ENCODE measurements around the gene FKBP3. TPM values are rescaled to one million over a fixed set of nuclear protein-coding genes. Genes with fewer than 3 reads are reported as not detected.

FKBP3 gene
- polyA plus RNA-seq, 1 of the 3 experiments (the other 2 are of a cell fraction): 21.8 TPM

DNA sequence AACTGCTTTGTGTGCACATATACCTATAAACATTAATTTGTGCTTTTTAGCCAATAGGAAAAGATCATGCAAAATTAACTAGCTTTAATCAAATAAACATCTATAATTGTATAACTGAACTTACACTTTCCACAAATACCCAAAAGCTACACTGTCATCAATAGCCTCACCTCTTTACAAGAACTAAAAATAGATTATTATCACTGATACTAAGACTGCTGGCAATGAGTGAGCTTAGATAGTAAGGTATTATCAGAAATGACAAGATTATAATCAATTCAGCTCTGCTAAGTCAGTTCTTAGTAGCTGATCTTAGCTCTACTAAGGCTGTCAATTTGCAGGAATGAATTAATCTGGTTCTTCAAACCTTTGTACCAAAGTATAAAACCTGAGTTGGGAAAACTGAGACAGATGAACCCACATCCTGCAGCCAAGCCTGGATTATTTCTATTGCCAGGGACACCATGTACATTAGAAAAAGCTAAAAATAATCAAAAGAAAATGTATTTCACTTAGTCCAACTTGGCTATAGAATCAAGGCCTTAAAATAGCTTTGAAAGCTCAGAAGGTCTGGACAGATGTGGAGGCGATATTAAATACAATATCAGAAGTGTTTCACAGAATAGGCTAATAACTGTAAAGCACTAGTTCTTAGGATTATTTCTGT, 5.2 kb downstream of the FKBP3 start:
- Histone ChIP-seq H3K9me3 (no peaks in the 10 kb centered on the region), H3K9ac (no peak overlapping the region), H4K20me1 (ENCODE audit: insufficient read depth) (no peaks in the 10 kb centered on the region), H3K79me2 (ENCODE audit: insufficient read depth) (peaks cover 42% of the 10 kb centered on the region), H2AFZ (ENCODE audit: low read depth) (no peak overlapping the region), H3K36me3 (replicated peaks in 1 of 2; ENCODE audit: control insufficient read depth in 1 of 2, insufficient read depth in 2 of 2, low read length in 1 of 2) (peaks cover 6 to 12% of the 10 kb centered on the region in 2 experiments), H3K9me2 (no peaks in the 10 kb centered on the region), H3K4me1 (ENCODE audit: control insufficient read depth in 1 of 2, insufficient read depth in 2 of 2, low read depth in 1 of 2, low read length in 1 of 2) (no peaks in the 10 kb centered on the region; a peak in 2 of 4 replicates), H3F3A (replicated peaks; ENCODE audit: insufficient read depth) (no peaks in the 10 kb centered on the region), H3K4me2 (no peak overlapping the region), H3K27ac (ENCODE audit: low read depth in 2 of 2, low read length in 1 of 2) (no peak overlapping the region), H3K4me3 (ENCODE audit: low read depth in 2 of 2, low read length in 1 of 2) (no peak overlapping the region), H3K27me3 (ENCODE audit: insufficient read depth) (no peaks in the 10 kb centered on the region)
- ChIA-PET CTCF (no interaction called here), POLR2A (no interaction called here)
- no peak for TF ChIP-seq RXRA (IDR thresholded peaks at IDR 0.05; ENCODE audit: borderline replicate concordance, low read depth)
- TF ChIP-seq, protein P1, sequence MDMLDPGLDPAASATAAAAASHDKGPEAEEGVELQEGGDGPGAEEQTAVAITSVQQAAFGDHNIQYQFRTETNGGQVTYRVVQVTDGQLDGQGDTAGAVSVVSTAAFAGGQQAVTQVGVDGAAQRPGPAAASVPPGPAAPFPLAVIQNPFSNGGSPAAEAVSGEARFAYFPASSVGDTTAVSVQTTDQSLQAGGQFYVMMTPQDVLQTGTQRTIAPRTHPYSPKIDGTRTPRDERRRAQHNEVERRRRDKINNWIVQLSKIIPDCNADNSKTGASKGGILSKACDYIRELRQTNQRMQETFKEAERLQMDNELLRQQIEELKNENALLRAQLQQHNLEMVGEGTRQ (IDR thresholded peaks at IDR 0.05; ENCODE audit: borderline replicate concordance, low read depth, low read length): no peak
- TF ChIP-seq, protein P2, sequence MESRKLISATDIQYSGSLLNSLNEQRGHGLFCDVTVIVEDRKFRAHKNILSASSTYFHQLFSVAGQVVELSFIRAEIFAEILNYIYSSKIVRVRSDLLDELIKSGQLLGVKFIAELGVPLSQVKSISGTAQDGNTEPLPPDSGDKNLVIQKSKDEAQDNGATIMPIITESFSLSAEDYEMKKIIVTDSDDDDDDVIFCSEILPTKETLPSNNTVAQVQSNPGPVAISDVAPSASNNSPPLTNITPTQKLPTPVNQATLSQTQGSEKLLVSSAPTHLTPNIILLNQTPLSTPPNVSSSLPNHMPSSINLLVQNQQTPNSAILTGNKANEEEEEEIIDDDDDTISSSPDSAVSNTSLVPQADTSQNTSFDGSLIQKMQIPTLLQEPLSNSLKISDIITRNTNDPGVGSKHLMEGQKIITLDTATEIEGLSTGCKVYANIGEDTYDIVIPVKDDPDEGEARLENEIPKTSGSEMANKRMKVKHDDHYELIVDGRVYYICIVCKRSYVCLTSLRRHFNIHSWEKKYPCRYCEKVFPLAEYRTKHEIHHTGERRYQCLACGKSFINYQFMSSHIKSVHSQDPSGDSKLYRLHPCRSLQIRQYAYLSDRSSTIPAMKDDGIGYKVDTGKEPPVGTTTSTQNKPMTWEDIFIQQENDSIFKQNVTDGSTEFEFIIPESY (IDR thresholded peaks at IDR 0.05; ENCODE audit: borderline replicate concordance, low read depth): no peak
- TF ChIP-seq MEF2A (IDR thresholded peaks at IDR 0.05; ENCODE audit: borderline replicate concordance, low read depth): no peak
- no peak for TF ChIP-seq CHD2 (IDR thresholded peaks at IDR 0.05; ENCODE audit: low read length, partially characterized antibody)
- no peak for TF ChIP-seq RCOR1 (IDR thresholded peaks at IDR 0.05; ENCODE audit: low read length)
- TF ChIP-seq FOSL2 (IDR thresholded peaks at IDR 0.05; ENCODE audit: borderline replicate concordance, low read depth): no peak
- no peak for TF ChIP-seq GATA2 (CRISPR knock-in tag; IDR thresholded peaks at IDR 0.05)
- TF ChIP-seq JUND (IDR thresholded peaks at IDR 0.05): no peak
- no peak for TF ChIP-seq RFX5 (IDR thresholded peaks at IDR 0.05; ENCODE audit: low read length)
- TF ChIP-seq, protein P3, sequence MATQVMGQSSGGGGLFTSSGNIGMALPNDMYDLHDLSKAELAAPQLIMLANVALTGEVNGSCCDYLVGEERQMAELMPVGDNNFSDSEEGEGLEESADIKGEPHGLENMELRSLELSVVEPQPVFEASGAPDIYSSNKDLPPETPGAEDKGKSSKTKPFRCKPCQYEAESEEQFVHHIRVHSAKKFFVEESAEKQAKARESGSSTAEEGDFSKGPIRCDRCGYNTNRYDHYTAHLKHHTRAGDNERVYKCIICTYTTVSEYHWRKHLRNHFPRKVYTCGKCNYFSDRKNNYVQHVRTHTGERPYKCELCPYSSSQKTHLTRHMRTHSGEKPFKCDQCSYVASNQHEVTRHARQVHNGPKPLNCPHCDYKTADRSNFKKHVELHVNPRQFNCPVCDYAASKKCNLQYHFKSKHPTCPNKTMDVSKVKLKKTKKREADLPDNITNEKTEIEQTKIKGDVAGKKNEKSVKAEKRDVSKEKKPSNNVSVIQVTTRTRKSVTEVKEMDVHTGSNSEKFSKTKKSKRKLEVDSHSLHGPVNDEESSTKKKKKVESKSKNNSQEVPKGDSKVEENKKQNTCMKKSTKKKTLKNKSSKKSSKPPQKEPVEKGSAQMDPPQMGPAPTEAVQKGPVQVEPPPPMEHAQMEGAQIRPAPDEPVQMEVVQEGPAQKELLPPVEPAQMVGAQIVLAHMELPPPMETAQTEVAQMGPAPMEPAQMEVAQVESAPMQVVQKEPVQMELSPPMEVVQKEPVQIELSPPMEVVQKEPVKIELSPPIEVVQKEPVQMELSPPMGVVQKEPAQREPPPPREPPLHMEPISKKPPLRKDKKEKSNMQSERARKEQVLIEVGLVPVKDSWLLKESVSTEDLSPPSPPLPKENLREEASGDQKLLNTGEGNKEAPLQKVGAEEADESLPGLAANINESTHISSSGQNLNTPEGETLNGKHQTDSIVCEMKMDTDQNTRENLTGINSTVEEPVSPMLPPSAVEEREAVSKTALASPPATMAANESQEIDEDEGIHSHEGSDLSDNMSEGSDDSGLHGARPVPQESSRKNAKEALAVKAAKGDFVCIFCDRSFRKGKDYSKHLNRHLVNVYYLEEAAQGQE (IDR thresholded peaks at IDR 0.05; ENCODE audit: low read depth, low read length): no peak
- TF ChIP-seq, protein P4, sequence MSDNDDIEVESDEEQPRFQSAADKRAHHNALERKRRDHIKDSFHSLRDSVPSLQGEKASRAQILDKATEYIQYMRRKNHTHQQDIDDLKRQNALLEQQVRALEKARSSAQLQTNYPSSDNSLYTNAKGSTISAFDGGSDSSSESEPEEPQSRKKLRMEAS (IDR thresholded peaks at IDR 0.05; ENCODE audit: low read depth): no peak
- no peak for TF ChIP-seq TAF1 (IDR thresholded peaks at IDR 0.05; ENCODE audit: borderline replicate concordance, low read depth, low read length)
- TF ChIP-seq GABPA (IDR thresholded peaks at IDR 0.05; ENCODE audit: low read depth): no peak
- TF ChIP-seq TEAD4 (IDR thresholded peaks at IDR 0.05; ENCODE audit: borderline replicate concordance, insufficient read depth): no peak
- TF ChIP-seq FOXJ3 (CRISPR knock-in tag; IDR thresholded peaks at IDR 0.05): no peak
- TF ChIP-seq RAD21 (IDR thresholded peaks at IDR 0.05; ENCODE audit: low read length): no peak
- TF ChIP-seq EZH2phosphoT487 (IDR thresholded peaks at IDR 0.05; ENCODE audit: borderline replicate concordance, low read depth): no peak
- no peak for TF ChIP-seq NRF1 (IDR thresholded peaks at IDR 0.05; ENCODE audit: low read depth, low read length)
- 82% methylated on average over 1 of the region's 1 CpG for WGBS (ENCODE audit: low lambda C conversion rate)
- no peak for DNase-seq
